GM12878 (cell line): ENCODE data around the gene GPC6. TPM values are rescaled to one million over a fixed set of nuclear protein-coding genes. Genes with fewer than 3 reads are reported as not detected.

Experiments
- ATAC-seq: fragments of 200-7000 bp; cut with Tn5 transposase; 3 replicates; pipeline ENCODE4 v1.9.1; 2020; ENCODE audit warnings: mild to moderate bottlenecking, moderate library complexity
- BruUV-seq: library from RNA; stranded (reverse); fragments of 400-500 nt; replicated peaks from 2 replicates; lab custom pipeline; 2021; lab: Mats Ljungman, UMichigan
- CTCF ChIA-PET: fragments of 300-600 bp; sonication (Branson Sonifier 250); formaldehyde crosslinking; extraction: SDS; loops from one replicate; lab custom pipeline; 2021; ENCODE audit warnings: inconsistent platforms; lab: Yijun Ruan, JAX
- POLR2A ChIA-PET: fragments of 350-600 bp; formaldehyde crosslinking; extraction: SDS; loops from one replicate; lab custom pipeline; 2021; ENCODE audit warnings: inconsistent platforms; lab: Charles Lee
- RAD21 ChIA-PET: fragments of 300-600 bp; sonication (Branson Sonifier 250); formaldehyde crosslinking; loops from one replicate; lab custom pipeline; 2023; ENCODE audit warnings: antibody characterized with exemption; ENCODE audit not compliant: unreplicated experiment; lab: Charles Lee
- SMC1A ChIA-PET: fragments of 300-600 bp; sonication (Branson Sonifier 250); formaldehyde crosslinking; loops from one replicate; lab custom pipeline; 2023; ENCODE audit not compliant: unreplicated experiment, uncharacterized antibody; lab: Charles Lee
- DNase-seq: peaks from one replicate; pipeline ENCODE4 v3.0.0-alpha.2; 2011; ENCODE audit warnings: low read depth, low spot score
- FAIRE-seq: peaks from 3 replicates; lab custom pipeline; 2011; peaks lifted over from hg19 to GRCh38; lab: Jason Lieb, UNC
- H2AFZ ChIP-seq: 2 replicates; pipeline ENCODE4 v1.6.0; 2011; ENCODE audit warnings: low read depth, low read length, control low read depth; ENCODE audit not compliant: control insufficient read depth
- H3K27ac ChIP-seq: 2 replicates; pipeline ENCODE4 v1.5.1; 2011; ENCODE audit warnings: control low read depth; ENCODE audit not compliant: control insufficient read depth, insufficient read depth
- H3K27me3 ChIP-seq, 2 experiments: replicated peaks in 1 of 2; 2 replicates each; pipeline versions ENCODE4 v1.6.0 to v1.6.1; 2011; ENCODE audit warnings: low read length in 1 of 2; ENCODE audit not compliant: control insufficient read depth in 2 of 2, insufficient read depth in 2 of 2
- H3K36me3 ChIP-seq, 2 experiments: 2 replicates each; pipeline ENCODE4 v1.5.1; 2011; ENCODE audit warnings: low read length in 1 of 2; ENCODE audit not compliant: control insufficient read depth in 2 of 2, insufficient read depth in 2 of 2
- H3K4me1 ChIP-seq: 2 replicates; pipeline ENCODE4 v1.6.1; 2011; ENCODE audit warnings: mild to moderate bottlenecking, low read length, moderate library complexity, mixed read lengths; ENCODE audit not compliant: control insufficient read depth, insufficient read depth
- H3K4me2 ChIP-seq: 2 replicates; pipeline ENCODE4 v1.6.0; 2011; ENCODE audit warnings: control low read depth; ENCODE audit not compliant: control insufficient read depth, insufficient read depth
- H3K4me3 ChIP-seq: fragments of 200-600 bp; sonication (generic); 2 replicates; pipeline ENCODE4 v1.5.1; 2016
- H3K79me2 ChIP-seq: 2 replicates; pipeline ENCODE4 v1.6.0; 2011; ENCODE audit warnings: low read length; ENCODE audit not compliant: control insufficient read depth, insufficient read depth
- H3K9ac ChIP-seq: 2 replicates; pipeline ENCODE4 v1.8.0; 2011; ENCODE audit warnings: low read length, control low read depth, mixed read lengths; ENCODE audit not compliant: control insufficient read depth, insufficient read depth
- H3K9me3 ChIP-seq: replicated peaks from 3 replicates; pipeline ENCODE4 v1.5.1; 2011; ENCODE audit warnings: mild to moderate bottlenecking, low read length; ENCODE audit not compliant: control insufficient read depth, insufficient read depth
- H4K20me1 ChIP-seq: 2 replicates; pipeline ENCODE4 v1.6.0; 2011; ENCODE audit not compliant: control insufficient read depth, insufficient read depth
- HSF1 ChIP-seq: fragments of 150-350 bp; IDR thresholded peaks from 2 replicates; pipeline ENCODE4 v1.6.1; 2014; ENCODE audit warnings: mild to moderate bottlenecking, low read depth, low read length
- KAT2A ChIP-seq: conservative IDR thresholded peaks from 2 replicates; pipeline ENCODE4 v1.6.1; 2011; ENCODE audit warnings: low read depth, low read length; ENCODE audit not compliant: control insufficient read depth
- POLR2AphosphoS5 ChIP-seq: IDR thresholded peaks from 2 replicates; pipeline ENCODE4 v1.6.1; 2011; ENCODE audit warnings: mild to moderate bottlenecking, low read length, inconsistent platforms
- RELA ChIP-seq: fragments of 450-650 bp; IDR thresholded peaks from 2 replicates; pipeline ENCODE4 v1.8.0; 2014; ENCODE audit warnings: borderline replicate concordance; ENCODE audit not compliant: partially characterized antibody
- RUNX3 ChIP-seq: IDR thresholded peaks from 2 replicates; pipeline ENCODE4 v1.6.1; 2012; ENCODE audit warnings: low read length, inconsistent platforms
- SIN3A ChIP-seq: IDR thresholded peaks from 2 replicates; pipeline ENCODE4 v1.6.1; 2012; ENCODE audit warnings: low read depth, low read length, improper control_type of control experiment
- SKIL ChIP-seq: fragments of 450-650 bp; IDR thresholded peaks from 2 replicates; pipeline ENCODE4 v1.6.1; 2017; ENCODE audit warnings: mild to moderate bottlenecking, low read depth, inconsistent platforms; ENCODE audit not compliant: poor library complexity, severe bottlenecking
- ZBTB40 ChIP-seq: fragments of 450-650 bp; IDR thresholded peaks from 2 replicates; pipeline ENCODE4 v1.6.1; 2016; ENCODE audit warnings: mild to moderate bottlenecking, moderate library complexity, borderline replicate concordance
- ZNF384 ChIP-seq: IDR thresholded peaks from 2 replicates; pipeline ENCODE4 v1.6.1; 2012; ENCODE audit warnings: low read depth, mild to moderate bottlenecking, low read length, improper control_type of control experiment, borderline replicate concordance
- ZNF687 ChIP-seq: fragments of 450-650 bp; IDR thresholded peaks from 2 replicates; pipeline ENCODE4 v1.6.1; 2017; ENCODE audit warnings: mild to moderate bottlenecking, moderate library complexity
- WGBS: methylation state at CpG from one replicate; pipeline ENCODE4 v1.1.6; 2016; ENCODE audit warnings: low lambda C conversion rate; ENCODE audit not compliant: insufficient replicate concordance, insufficient coverage; ENCODE audit errors: missing lambda C conversion rate; 5-methylcytosine and 5-hydroxymethylcytosine counted together
- in situ Hi-C: fragments of 300-500 bp; cut with MboI; formaldehyde crosslinking; loops from 9 replicates; pipeline ENCODE4 v1.14.3; 2018; ENCODE audit warnings: mixed read lengths
- intact Hi-C: fragments of 100-400 bp; cut with micrococcal nuclease; formaldehyde crosslinking; loops from one replicate; pipeline ENCODE4 v1.14.2; 2022; ENCODE audit not compliant: unreplicated experiment
- polyA plus RNA-seq, 11 experiments: library from polyadenylated mRNA; depleted of rRNA in 4 of 11; unstranded in 6 of 11; stranded (reverse) in 5 of 11; fragments of >200 nt; fragmentation: Nextera tagmentation in 4 of 11; fragmentation: Illumina TruSeq in 1 of 11; extraction: Ambion mirVana in 4 of 11; extraction: Trizol in 1 of 11; gene quantifications; 1 replicate in 1 of 11; 2 replicates in 10 of 11; pipeline versions ENCODE4 v1.2.1 to v1.2.3, GENCODE V29; 2011 to 2016; ENCODE audit warnings: inconsistent platforms in 2 of 11, missing spikeins in 2 of 11, low read depth in 1 of 11
- total RNA-seq, 4 experiments: library from RNA; depleted of rRNA in 3 of 4; stranded (reverse); fragments of >200 nt in 3 of 4; fragmentation: Illumina TruSeq in 1 of 4; extraction: Trizol in 1 of 4; gene quantifications; 2 replicates each; pipeline versions ENCODE4 v1.2.1 to v1.2.3, GENCODE V29; 2013 to 2021

The GPC6 gene
- total and polyA plus RNA-seq, 10 of the 15 experiments (the other 5 are each of a cell fraction or from before 2014, with no cell fraction given), result 0.03 to 0.04 (median 0.03) TPM; not detected in 7

- RAD21 ChIA-PET, result no interaction called here
- FAIRE-seq (no peak), DNase-seq (no peak), ATAC-seq (no peak)
- no peaks in the 10 kb centered on the region for H3K27me3 ChIP-seq
- H4K20me1 ChIP-seq, result no peaks in the 10 kb centered on the region
- CTCF ChIA-PET, result no interaction called here
- no TSS peak for BruUV-seq
- POLR2A ChIA-PET, result no interaction called here
- H3K4me2 ChIP-seq, result no peak overlapping the region
- no peaks in the 10 kb centered on the region for H3K4me1 ChIP-seq
- no peak overlapping the region for H3K4me3 ChIP-seq
- intact Hi-C loops, result no loop called here
- no peaks in the 10 kb centered on the region for H3K9me3 ChIP-seq
- H3K27ac ChIP-seq, result no peak overlapping the region
- TF ChIP-seq ZBTB40 (no peak), KAT2A (no peak), RELA (no peak), ZNF687 (no peak), POLR2AphosphoS5 (no peak), RUNX3 (no peak), SKIL (no peak), HSF1 (no peak), ZNF384 (no peak), SIN3A (no peak)
- no peaks in the 10 kb centered on the region for H3K36me3 ChIP-seq
- no peak overlapping the region for H3K9ac ChIP-seq
- in situ Hi-C loops, result no loop called here
- SMC1A ChIA-PET, result interaction anchor here (1.1 kb wide), 1 partner anchor 214 kb away, joined by 3 read pairs; no protein-coding TSS in a partner anchor
- no peak overlapping the region for H2AFZ ChIP-seq
- no peaks in the 10 kb centered on the region for H3K79me2 ChIP-seq
- 25% methylated on average over 2 of the region's 2 CpGs for WGBS
Observed at GRCh38 chr13:93805736-93806135, 579.1 kb downstream of the GPC6 start.
